Measurements from ENCODE around the gene ATXN7. TPM values are rescaled to one million over a fixed set of nuclear protein-coding genes. Genes with fewer than 3 reads are reported as not detected.

The ATXN7 gene
- total and polyA plus RNA-seq, 5 donors: 4.8 to 18.9 (median 11.1) TPM

GRCh38 chr3:64011685-64012084, 148.0 kb downstream of the ATXN7 start:
- Histone ChIP-seq H3K27me3 (ENCODE audit: control insufficient read depth, insufficient read depth) (no peaks in the 10 kb centered on the region), H3K4me1 (ENCODE audit: control insufficient read depth, insufficient read depth, low read length) (peaks cover 2% of the 10 kb centered on the region), H3K9me3 (ENCODE audit: control insufficient read depth, low read length) (no peaks in the 10 kb centered on the region), H3K27ac (ENCODE audit: low read length) (no peak overlapping the region), H3K4me3 (ENCODE audit: low read length) (no peak overlapping the region)
- WGBS: 70% methylated on average over 5 of the region's 5 CpGs
- ATAC-seq: peak; percentile 55
- no peak for DNase-seq
- intact Hi-C loops (cut with DNase I): no loop called here

GRCh38 chr3:64016941-64017620, 153.4 kb downstream of the ATXN7 start:
- H3K4me1 ChIP-seq (ENCODE audit: control insufficient read depth, insufficient read depth, low read length): peaks cover 2% of the 10 kb centered on the region
- H3K9me3 ChIP-seq (ENCODE audit: control insufficient read depth, low read length): no peaks in the 10 kb centered on the region
- DNase-seq: no peak
- no peak overlapping the region for H3K4me3 ChIP-seq (ENCODE audit: low read length)
- ATAC-seq: no peak
- no peaks in the 10 kb centered on the region for H3K27me3 ChIP-seq (ENCODE audit: control insufficient read depth, insufficient read depth)
- intact Hi-C loops (cut with DNase I): no loop called here
- no peak overlapping the region for H3K27ac ChIP-seq (ENCODE audit: low read length)
- WGBS: 75% methylated on average over 3 of the region's 3 CpGs

GRCh38 chr3:64019271-64019670, 155.6 kb downstream of the ATXN7 start:
- ATAC-seq: no peak
- H3K27me3 ChIP-seq (ENCODE audit: control insufficient read depth, insufficient read depth): no peaks in the 10 kb centered on the region
- DNase-seq: no peak
- peaks cover 5% of the 10 kb centered on the region for H3K4me1 ChIP-seq (ENCODE audit: control insufficient read depth, insufficient read depth, low read length)
- H3K4me3 ChIP-seq (ENCODE audit: low read length): no peak overlapping the region
- no peak overlapping the region for H3K27ac ChIP-seq (ENCODE audit: low read length)
- H3K9me3 ChIP-seq (ENCODE audit: control insufficient read depth, low read length): no peaks in the 10 kb centered on the region
- intact Hi-C loops (cut with DNase I): no loop called here
- 89% methylated on average over 3 of the region's 3 CpGs for WGBS

- intact Hi-C loops (cut with DNase I): no loop called here
- DNase-seq (no peak), ATAC-seq (no peak)
- H3K9me3 ChIP-seq (ENCODE audit: control insufficient read depth, low read length): no peaks in the 10 kb centered on the region
- H3K4me3 ChIP-seq (ENCODE audit: low read length): no peak overlapping the region
- peaks cover 3% of the 10 kb centered on the region for H3K4me1 ChIP-seq (ENCODE audit: control insufficient read depth, insufficient read depth, low read length)
- WGBS: 82% methylated on average over 2 of the region's 2 CpGs
- no peaks in the 10 kb centered on the region for H3K27me3 ChIP-seq (ENCODE audit: control insufficient read depth, insufficient read depth)
- H3K27ac ChIP-seq (ENCODE audit: low read length): no peak overlapping the region
Observed at GRCh38 chr3:64019879-64020278, 156.2 kb downstream of the ATXN7 start.

GRCh38 chr3:64021922-64022321, 158.3 kb downstream of the ATXN7 start:
- intact Hi-C loops (cut with DNase I): no loop called here
- WGBS: 81% methylated on average over 6 of the region's 6 CpGs
- Histone ChIP-seq H3K4me1 (ENCODE audit: control insufficient read depth, insufficient read depth, low read length) (peaks cover 3% of the 10 kb centered on the region), H3K4me3 (ENCODE audit: low read length) (peak overlapping the region; percentile 80), H3K9me3 (ENCODE audit: control insufficient read depth, low read length) (no peaks in the 10 kb centered on the region), H3K27me3 (ENCODE audit: control insufficient read depth, insufficient read depth) (no peaks in the 10 kb centered on the region), H3K27ac (ENCODE audit: low read length) (no peak overlapping the region)
- ATAC-seq (no peak), DNase-seq (no peak)

- no peaks in the 10 kb centered on the region for H3K27me3 ChIP-seq (ENCODE audit: control insufficient read depth, insufficient read depth)
- H3K27ac ChIP-seq (ENCODE audit: low read length): peak overlapping the region; percentile 78
- H3K4me1 ChIP-seq (ENCODE audit: control insufficient read depth, insufficient read depth, low read length): peaks cover 3% of the 10 kb centered on the region
- ATAC-seq (peak in 1 of 2 donors; percentile 44), DNase-seq (peak in 1 of 3 donors; percentile 51)
- H3K9me3 ChIP-seq (ENCODE audit: control insufficient read depth, low read length): no peaks in the 10 kb centered on the region
- peak overlapping the region; percentile 80 for H3K4me3 ChIP-seq (ENCODE audit: low read length)
- intact Hi-C loops (cut with DNase I): no loop called here
- 19% methylated on average over 24 of the region's 24 CpGs for WGBS
Observed at GRCh38 chr3:64022451-64023186, 159.0 kb downstream of the ATXN7 start.

- 3% methylated on average over 59 of the region's 59 CpGs for WGBS
Observed at GRCh38 chr3:64023187-64023860, 159.7 kb downstream of the ATXN7 start, which contains the start of gene PSMD6. Gene PSMD6 (minus strand): TSS chr3:64023494. CDS start chr3:64023419, 75 bp downstream.

GRCh38 chr3:64023861-64024223, 160.2 kb downstream of the ATXN7 start:
- 73% methylated on average over 5 of the region's 5 CpGs for WGBS
- no peak overlapping the region for H3K27ac ChIP-seq (ENCODE audit: low read length)
- peak overlapping the region; percentile 80 for H3K4me3 ChIP-seq (ENCODE audit: low read length)
- intact Hi-C loops (cut with DNase I): no loop called here
- peaks cover 3% of the 10 kb centered on the region for H3K4me1 ChIP-seq (ENCODE audit: control insufficient read depth, insufficient read depth, low read length)
- peaks cover 2% of the 10 kb centered on the region for H3K27me3 ChIP-seq (ENCODE audit: control insufficient read depth, insufficient read depth)
- DNase-seq: no peak
- peak in 1 of 2 donors; percentile 18 for ATAC-seq
- H3K9me3 ChIP-seq (ENCODE audit: control insufficient read depth, low read length): no peaks in the 10 kb centered on the region

More at GRCh38 chr3:64023187-64023860, 159.7 kb downstream of the ATXN7 start, which contains the start of gene PSMD6:
- DNase-seq (peak; percentile 89 to 96 (median 95)), ATAC-seq (peak; percentile 96)
- peaks cover 2% of the 10 kb centered on the region for H3K27me3 ChIP-seq (ENCODE audit: control insufficient read depth, insufficient read depth)
- H3K4me1 ChIP-seq (ENCODE audit: control insufficient read depth, insufficient read depth, low read length): peaks cover 3% of the 10 kb centered on the region
- peak within 1 kb of the TSS; percentile 80 for H3K4me3 ChIP-seq (ENCODE audit: low read length)
- H3K27ac ChIP-seq (ENCODE audit: low read length): peak within 1 kb of the TSS; percentile 78
- no peaks in the 10 kb centered on the region for H3K9me3 ChIP-seq (ENCODE audit: control insufficient read depth, low read length)
- intact Hi-C loops (cut with DNase I): no loop called here

- WGBS: 78% methylated on average over 2 of the region's 2 CpGs
- intact Hi-C loops (cut with DNase I): no loop called here
- Histone ChIP-seq H3K9me3 (ENCODE audit: control insufficient read depth, low read length) (no peaks in the 10 kb centered on the region), H3K4me1 (ENCODE audit: control insufficient read depth, insufficient read depth, low read length) (peaks cover 3% of the 10 kb centered on the region), H3K4me3 (ENCODE audit: low read length) (no peak overlapping the region), H3K27me3 (ENCODE audit: control insufficient read depth, insufficient read depth) (peaks cover 2% of the 10 kb centered on the region), H3K27ac (ENCODE audit: low read length) (no peak overlapping the region)
- DNase-seq (no peak), ATAC-seq (no peak)
Observed at GRCh38 chr3:64026346-64026745, 162.7 kb downstream of the ATXN7 start.

- ATAC-seq: no peak
- no peaks in the 10 kb centered on the region for H3K9me3 ChIP-seq (ENCODE audit: control insufficient read depth, low read length)
- DNase-seq: no peak
- no peak overlapping the region for H3K27ac ChIP-seq (ENCODE audit: low read length)
- no peak overlapping the region for H3K4me3 ChIP-seq (ENCODE audit: low read length)
- intact Hi-C loops (cut with DNase I): loop anchor here in 1 of 4 donors (2.0 kb wide), 1 partner anchor 457 kb away; no protein-coding TSS in a partner anchor
- no peaks in the 10 kb centered on the region for H3K4me1 ChIP-seq (ENCODE audit: control insufficient read depth, insufficient read depth, low read length)
- peaks cover 2% of the 10 kb centered on the region for H3K27me3 ChIP-seq (ENCODE audit: control insufficient read depth, insufficient read depth)
- WGBS: 77% methylated on average over 8 of the region's 8 CpGs
Observed at GRCh38 chr3:64027658-64028057, 164.0 kb downstream of the ATXN7 start.

- DNase-seq (no peak), ATAC-seq (no peak)
- intact Hi-C loops (cut with DNase I): loop anchor here in 1 of 4 donors (2.0 kb wide), 1 partner anchor 456 kb away; no protein-coding TSS in a partner anchor
- Histone ChIP-seq H3K9me3 (ENCODE audit: control insufficient read depth, low read length) (no peaks in the 10 kb centered on the region), H3K27me3 (ENCODE audit: control insufficient read depth, insufficient read depth) (peaks cover 2% of the 10 kb centered on the region), H3K27ac (ENCODE audit: low read length) (no peak overlapping the region), H3K4me1 (ENCODE audit: control insufficient read depth, insufficient read depth, low read length) (no peaks in the 10 kb centered on the region), H3K4me3 (ENCODE audit: low read length) (no peak overlapping the region)
- WGBS: 84% methylated on average over 3 of the region's 3 CpGs
Observed at GRCh38 chr3:64028754-64029153, 165.1 kb downstream of the ATXN7 start.

Data from right cardiac atrium (tissue), 5 donors.